OCI-LY1 (cell line): ENCODE results near the gene SLC12A6.

ENCODE experiments used
- H2AFZ ChIP-seq: fragments of 200-600 bp; sonication (generic), shearing (Covaris generic); 2 replicates; pipeline ENCODE4 v1.6.0; 2014; ENCODE audit warnings: antibody characterized with exemption, mild to moderate bottlenecking, low read length
- H3F3A ChIP-seq: fragments of 200-600 bp; sonication (generic), shearing (Covaris generic); 2 replicates; pipeline ENCODE4 v1.6.0; 2014; ENCODE audit warnings: mild to moderate bottlenecking, antibody characterized with exemption, low read length, moderate library complexity; ENCODE audit not compliant: insufficient read depth
- H3K27ac ChIP-seq: fragments of 200-600 bp; sonication (generic); 2 replicates; pipeline ENCODE4 v1.5.1; 2014; ENCODE audit warnings: low read length, mixed run types, mild to moderate bottlenecking, low read depth; ENCODE audit not compliant: poor library complexity, severe bottlenecking
- H3K27me3 ChIP-seq: fragments of 200-600 bp; sonication (generic); 2 replicates; pipeline ENCODE4 v1.6.0; 2014; ENCODE audit warnings: antibody characterized with exemption, mild to moderate bottlenecking, low read length, moderate library complexity; ENCODE audit not compliant: insufficient read depth
- H3K36me3 ChIP-seq: fragments of 200-600 bp; sonication (generic); 2 replicates; pipeline ENCODE4 v1.6.1; 2014; ENCODE audit warnings: mild to moderate bottlenecking, antibody characterized with exemption, low read length, moderate library complexity, mixed read lengths; ENCODE audit not compliant: insufficient read depth
- H3K4me1 ChIP-seq: fragments of 200-600 bp; sonication (generic); 2 replicates; pipeline ENCODE4 v1.5.1; 2014; ENCODE audit warnings: mild to moderate bottlenecking, low read length, moderate library complexity; ENCODE audit not compliant: insufficient read depth, severe bottlenecking
- H3K4me2 ChIP-seq: fragments of 200-600 bp; sonication (generic), shearing (Covaris generic); 2 replicates; pipeline ENCODE4 v1.6.1; 2014; ENCODE audit warnings: low read length
- H3K4me3 ChIP-seq: fragments of 200-600 bp; sonication (generic); 2 replicates; pipeline ENCODE4 v1.5.1; 2014; ENCODE audit warnings: low read length, low read depth, mild to moderate bottlenecking, mixed read lengths; ENCODE audit not compliant: poor library complexity, severe bottlenecking
- H3K79me2 ChIP-seq: fragments of 200-600 bp; shearing (Covaris generic); 2 replicates; pipeline ENCODE4 v1.6.1; 2016; ENCODE audit warnings: mixed run types, low read length, mixed read lengths; ENCODE audit not compliant: insufficient read depth
- H3K9ac ChIP-seq: fragments of 200-600 bp; sonication (generic), shearing (Covaris generic); 2 replicates; pipeline ENCODE4 v1.6.1; 2014; ENCODE audit warnings: mild to moderate bottlenecking, low read length, mixed read lengths
- H3K9me2 ChIP-seq: fragments of 200-600 bp; sonication (generic), shearing (Covaris generic); 2 replicates; pipeline ENCODE4 v1.6.1; 2014; ENCODE audit warnings: low read depth, mild to moderate bottlenecking, low read length, mixed read lengths
- H3K9me3 ChIP-seq: fragments of 200-600 bp; shearing (Covaris generic); 2 replicates; pipeline ENCODE4 v1.6.1; 2014; ENCODE audit warnings: low read length, mixed read lengths
- H4K20me1 ChIP-seq: fragments of 200-600 bp; sonication (generic), shearing (Covaris generic); 2 replicates; pipeline ENCODE4 v1.6.0; 2016; ENCODE audit warnings: mild to moderate bottlenecking, low read length; ENCODE audit not compliant: insufficient read depth
- EZH2 ChIP-seq: fragments of 200-600 bp; sonication (generic), shearing (Covaris generic); IDR thresholded peaks from 2 replicates; pipeline ENCODE4 v1.8.0; 2017; ENCODE audit warnings: borderline replicate concordance, mixed run types, mild to moderate bottlenecking, antibody characterized with exemption, low read length, moderate library complexity, mixed read lengths
- TF ChIP-seq, protein P1 (sequence below): fragments of 200-600 bp; sonication (generic), shearing (Covaris generic); IDR thresholded peaks from 2 replicates; pipeline ENCODE4 v1.5.1; 2017; ENCODE audit warnings: mild to moderate bottlenecking, antibody characterized with exemption, low read length, moderate library complexity, mixed read lengths

Gene SLC12A6

DNA sequence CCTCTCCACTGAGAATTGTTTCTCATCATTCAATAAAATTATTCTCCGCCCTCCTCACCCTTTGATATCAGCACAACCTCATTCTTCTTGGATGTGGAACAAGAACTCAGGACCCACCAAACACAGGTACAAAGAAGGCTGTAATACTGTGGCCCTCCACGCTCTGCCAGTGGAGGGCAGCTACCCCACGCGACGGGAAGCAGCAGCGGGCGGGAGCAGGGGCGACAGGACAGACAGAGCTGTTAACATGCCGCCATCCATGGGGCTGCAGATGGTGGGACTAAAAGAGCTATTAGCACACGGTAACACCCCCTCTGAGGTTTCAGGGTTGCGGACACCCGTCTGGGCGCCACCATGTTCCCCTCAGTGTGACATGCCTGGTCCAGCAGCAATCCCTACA is 75.2 kb downstream of the SLC12A6 start:
- H3K27ac ChIP-seq: no peak overlapping the region
- H3K9me3 ChIP-seq: no peaks in the 10 kb centered on the region
- H3K27me3 ChIP-seq: no peaks in the 10 kb centered on the region
- no peaks in the 10 kb centered on the region for H3K4me1 ChIP-seq
- H3K4me2 ChIP-seq: no peak overlapping the region
- H4K20me1 ChIP-seq: no peaks in the 10 kb centered on the region
- H3K9me2 ChIP-seq: no peaks in the 10 kb centered on the region
- H3K4me3 ChIP-seq: no peak overlapping the region
- no peaks in the 10 kb centered on the region for H3F3A ChIP-seq
- no peak overlapping the region for H3K9ac ChIP-seq
- H3K36me3 ChIP-seq: no peaks in the 10 kb centered on the region
- no peak overlapping the region for H2AFZ ChIP-seq
- H3K79me2 ChIP-seq: no peaks in the 10 kb centered on the region
- TF ChIP-seq, protein P1, sequence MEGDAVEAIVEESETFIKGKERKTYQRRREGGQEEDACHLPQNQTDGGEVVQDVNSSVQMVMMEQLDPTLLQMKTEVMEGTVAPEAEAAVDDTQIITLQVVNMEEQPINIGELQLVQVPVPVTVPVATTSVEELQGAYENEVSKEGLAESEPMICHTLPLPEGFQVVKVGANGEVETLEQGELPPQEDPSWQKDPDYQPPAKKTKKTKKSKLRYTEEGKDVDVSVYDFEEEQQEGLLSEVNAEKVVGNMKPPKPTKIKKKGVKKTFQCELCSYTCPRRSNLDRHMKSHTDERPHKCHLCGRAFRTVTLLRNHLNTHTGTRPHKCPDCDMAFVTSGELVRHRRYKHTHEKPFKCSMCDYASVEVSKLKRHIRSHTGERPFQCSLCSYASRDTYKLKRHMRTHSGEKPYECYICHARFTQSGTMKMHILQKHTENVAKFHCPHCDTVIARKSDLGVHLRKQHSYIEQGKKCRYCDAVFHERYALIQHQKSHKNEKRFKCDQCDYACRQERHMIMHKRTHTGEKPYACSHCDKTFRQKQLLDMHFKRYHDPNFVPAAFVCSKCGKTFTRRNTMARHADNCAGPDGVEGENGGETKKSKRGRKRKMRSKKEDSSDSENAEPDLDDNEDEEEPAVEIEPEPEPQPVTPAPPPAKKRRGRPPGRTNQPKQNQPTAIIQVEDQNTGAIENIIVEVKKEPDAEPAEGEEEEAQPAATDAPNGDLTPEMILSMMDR: no peak
- TF ChIP-seq EZH2: no peak

DNA sequence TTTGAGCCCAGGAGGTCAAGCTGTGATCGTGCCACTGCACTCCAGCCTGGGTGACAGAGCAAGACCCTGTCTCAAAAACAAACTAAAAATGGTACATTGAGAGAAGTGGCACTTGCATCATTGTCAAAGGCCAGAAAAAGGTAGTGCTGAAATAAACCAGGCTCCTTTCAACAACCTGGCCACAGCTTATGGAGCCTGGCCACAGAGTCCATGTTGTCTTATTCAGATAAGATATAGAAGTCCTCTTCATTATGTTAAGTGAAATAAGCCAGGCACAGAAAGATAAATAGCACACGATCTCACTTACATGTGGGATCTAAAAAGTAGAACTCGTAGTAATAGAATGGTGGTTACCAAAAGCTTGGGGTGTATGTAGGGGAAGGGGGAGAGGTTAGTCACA is 78.0 kb downstream of the SLC12A6 start:
- H3K27ac ChIP-seq: no peak overlapping the region

DNA sequence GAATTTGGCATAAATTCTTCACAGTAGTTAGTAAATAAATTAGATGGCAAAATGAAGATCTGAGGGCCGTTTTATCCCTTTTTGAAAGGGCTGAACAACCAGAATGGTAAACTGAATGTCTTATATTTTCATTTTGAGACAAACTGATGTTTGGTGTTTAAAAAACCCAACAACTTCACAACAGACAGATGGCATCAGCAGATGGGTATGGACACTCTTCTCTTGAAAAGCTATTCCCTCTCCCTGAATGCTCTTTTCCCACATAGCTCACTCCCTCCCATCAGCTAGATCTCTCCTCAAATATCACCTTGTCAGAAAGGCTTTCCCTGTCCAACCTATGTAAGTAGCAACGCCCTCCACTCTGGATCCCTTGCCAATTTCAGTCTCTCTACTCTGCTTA is 79.4 kb downstream of the SLC12A6 start:
- no peak overlapping the region for H3K4me2 ChIP-seq
- no peaks in the 10 kb centered on the region for H3K27me3 ChIP-seq
- no peaks in the 10 kb centered on the region for H3K9me3 ChIP-seq
- no peak overlapping the region for H3K4me3 ChIP-seq
- no peaks in the 10 kb centered on the region for H3F3A ChIP-seq
- H4K20me1 ChIP-seq: no peaks in the 10 kb centered on the region
- no peak overlapping the region for H2AFZ ChIP-seq
- H3K27ac ChIP-seq: no peak overlapping the region
- H3K4me1 ChIP-seq: no peaks in the 10 kb centered on the region
- TF ChIP-seq EZH2: no peak
- TF ChIP-seq, protein P1: no peak
- no peak overlapping the region for H3K9ac ChIP-seq
- no peaks in the 10 kb centered on the region for H3K79me2 ChIP-seq
- no peaks in the 10 kb centered on the region for H3K9me2 ChIP-seq
- H3K36me3 ChIP-seq: no peaks in the 10 kb centered on the region

More for the DNA sequence above, 78.0 kb downstream of the SLC12A6 start:
- Histone ChIP-seq H3K4me1 (no peaks in the 10 kb centered on the region), H3K4me3 (no peak overlapping the region), H3K79me2 (no peaks in the 10 kb centered on the region), H3K9ac (no peak overlapping the region), H3K36me3 (no peaks in the 10 kb centered on the region), H3K9me3 (no peaks in the 10 kb centered on the region), H3K27me3 (no peaks in the 10 kb centered on the region), H3F3A (no peaks in the 10 kb centered on the region), H3K4me2 (no peak overlapping the region), H3K9me2 (no peaks in the 10 kb centered on the region), H4K20me1 (no peaks in the 10 kb centered on the region), H2AFZ (no peak overlapping the region)
- TF ChIP-seq, protein P1: no peak
- TF ChIP-seq EZH2: no peak
